HepG2 (cell line): ENCODE measurements around the gene TTC22. TPM values are rescaled to one million over a fixed set of nuclear protein-coding genes. Genes with fewer than 3 reads are reported as not detected.

Source experiments
- ARID2 ChIP-seq: sonication (generic); formaldehyde crosslinking; IDR thresholded peaks from 2 replicates; pipeline ENCODE4 v1.8.1; 2022; ENCODE audit warnings: mild to moderate bottlenecking, missing genetic modification reagents, borderline replicate concordance
- ARNTL ChIP-seq: sonication (generic); formaldehyde crosslinking; IDR thresholded peaks from 2 replicates; pipeline ENCODE4 v1.4.0; 2020; ENCODE audit warnings: mild to moderate bottlenecking, missing genetic modification reagents
- CEBPB ChIP-seq: IDR thresholded peaks from 2 replicates; pipeline ENCODE4 v1.6.1; 2011; ENCODE audit warnings: low read depth, low read length, improper control_type of control experiment, borderline replicate concordance
- CTCF ChIP-seq: sonication (generic); formaldehyde crosslinking; IDR thresholded peaks from 2 replicates; pipeline ENCODE4 v1.5.0; 2020; ENCODE audit warnings: mild to moderate bottlenecking, missing genetic modification reagents, moderate library complexity
- HNF1B ChIP-seq: sonication (generic); formaldehyde crosslinking; IDR thresholded peaks from 2 replicates; pipeline ENCODE4 v1.5.1; 2020; ENCODE audit warnings: mild to moderate bottlenecking, moderate library complexity, missing genetic modification reagents
- KAT7 ChIP-seq: IDR thresholded peaks from 2 replicates; pipeline ENCODE4 v1.6.1; 2018; ENCODE audit warnings: borderline replicate concordance, missing compliant biosample characterization
- KLF11 ChIP-seq: IDR thresholded peaks from 2 replicates; pipeline ENCODE4 v1.6.1; 2016; ENCODE audit warnings: missing compliant biosample characterization
- NR2F1 ChIP-seq, 2 experiments: fragments of 450-650 bp in 1 of 2; formaldehyde crosslinking in 1 of 2; IDR thresholded peaks; 2 replicates each; pipeline versions ENCODE4 v1.5.0 to v1.6.1; 2016 to 2020; ENCODE audit warnings: mild to moderate bottlenecking in 1 of 2, missing compliant biosample characterization in 1 of 2, missing genetic modification reagents in 1 of 2, moderate library complexity in 1 of 2
- RBAK ChIP-seq: sonication (generic); formaldehyde crosslinking; IDR thresholded peaks from 2 replicates; pipeline ENCODE4 v1.5.1; 2020; ENCODE audit warnings: mild to moderate bottlenecking, missing genetic modification reagents
- SSRP1 ChIP-seq: IDR thresholded peaks from 2 replicates; pipeline ENCODE4 v1.6.1; 2016; ENCODE audit warnings: control low read depth
- ZMAT5 ChIP-seq: sonication (generic); formaldehyde crosslinking; IDR thresholded peaks from 2 replicates; pipeline ENCODE4 v1.5.0; 2020; ENCODE audit warnings: mild to moderate bottlenecking, low read depth, missing genetic modification reagents, borderline replicate concordance
- ZNF180 ChIP-seq: sonication (generic); formaldehyde crosslinking; IDR thresholded peaks from 2 replicates; pipeline ENCODE4 v1.4.0; 2020; ENCODE audit warnings: low read depth, missing genetic modification reagents, borderline replicate concordance
- ZNF331 ChIP-seq: sonication (generic); formaldehyde crosslinking; IDR thresholded peaks from 2 replicates; pipeline ENCODE4 v1.4.0; 2020; ENCODE audit warnings: missing genetic modification reagents
- ZNF430 ChIP-seq: sonication (generic); formaldehyde crosslinking; IDR thresholded peaks from 2 replicates; pipeline ENCODE4 v1.9.0; 2021; ENCODE audit warnings: mild to moderate bottlenecking, missing genetic modification reagents
- ZNF550 ChIP-seq: sonication (generic); formaldehyde crosslinking; IDR thresholded peaks from 2 replicates; pipeline ENCODE4 v1.4.0; 2020; ENCODE audit warnings: mild to moderate bottlenecking, missing genetic modification reagents, borderline replicate concordance
- ZNF609 ChIP-seq: sonication (generic); formaldehyde crosslinking; IDR thresholded peaks from 2 replicates; pipeline ENCODE4 v1.4.0; 2020; ENCODE audit warnings: mild to moderate bottlenecking, missing genetic modification reagents, borderline replicate concordance
- ZNF616 ChIP-seq: sonication (generic); formaldehyde crosslinking; IDR thresholded peaks from 2 replicates; pipeline ENCODE4 v1.5.0; 2020; ENCODE audit warnings: low read depth, mild to moderate bottlenecking, missing genetic modification reagents
- ZNF768 ChIP-seq: sonication (generic); formaldehyde crosslinking; IDR thresholded peaks from 2 replicates; pipeline ENCODE4 v1.4.0; 2020; ENCODE audit warnings: missing genetic modification reagents
- ZNF776 ChIP-seq: sonication (generic); formaldehyde crosslinking; IDR thresholded peaks from 2 replicates; pipeline ENCODE4 v1.4.0; 2020; ENCODE audit warnings: mild to moderate bottlenecking, missing genetic modification reagents
- polyA plus RNA-seq, 8 experiments: library from polyadenylated mRNA; depleted of rRNA in 3 of 8; stranded (reverse) in 7 of 8; unstranded in 1 of 8; fragments of >200 nt; fragmentation: Illumina TruSeq in 4 of 8; extraction: Trizol in 4 of 8; gene quantifications; 2 replicates each; pipeline versions ENCODE4 v1.2.1 to v1.2.3, GENCODE V29; 2011 to 2016; ENCODE audit warnings: low read depth in 4 of 8, missing spikeins in 1 of 8, mixed read lengths in 1 of 8; ENCODE audit not compliant: insufficient read depth in 1 of 8
- total RNA-seq, 5 experiments: library from RNA; depleted of rRNA; stranded (reverse); fragments of >200 nt; fragmentation: Illumina TruSeq; extraction: Trizol; gene quantifications; 2 replicates each; pipeline ENCODE4 v1.2.3, GENCODE V29; 2016; ENCODE audit warnings: low read depth in 1 of 5

TTC22 gene
- total and polyA plus RNA-seq, 2 of the 13 experiments (the other 11 are each of a cell fraction or from before 2014, with no cell fraction given): not detected

GRCh38 chr1:54808443-54809207 is 7.5 kb upstream of the TTC22 start (continued):
- no peak for TF ChIP-seq ZNF616 (CRISPR knock-in tag)
- no peak for TF ChIP-seq CEBPB
- TF ChIP-seq ZNF768: peak; percentile 39; the same call in 1 of the 2 replicates
- TF ChIP-seq ZNF550 (CRISPR knock-in tag): no peak
- no peak for TF ChIP-seq RBAK (CRISPR knock-in tag)
- TF ChIP-seq ZNF776 (CRISPR knock-in tag): no peak
- TF ChIP-seq CTCF (CRISPR knock-in tag): peak; percentile 31
- no peak for TF ChIP-seq ARNTL (CRISPR knock-in tag)
- TF ChIP-seq HNF1B (CRISPR knock-in tag): no peak
- no peak for TF ChIP-seq ZNF180
- no peak for TF ChIP-seq ZNF430 (CRISPR knock-in tag)
- no peak for TF ChIP-seq SSRP1 (CRISPR knock-in tag)
- TF ChIP-seq KLF11 (CRISPR knock-in tag): no peak
- no peak for TF ChIP-seq ARID2 (CRISPR knock-in tag)
- no peak for TF ChIP-seq NR2F1 (CRISPR knock-in tag; IDR thresholded peaks at IDR 0.05)
- TF ChIP-seq KAT7 (CRISPR knock-in tag): no peak
- TF ChIP-seq ZNF609 (CRISPR knock-in tag): no peak
- TF ChIP-seq ZNF331: no peak
- TF ChIP-seq ZMAT5 (CRISPR knock-in tag): no peak
